HFFc6 (cell line): ENCODE data around the gene NPDC1. TPM values are rescaled to one million over a fixed set of nuclear protein-coding genes. Genes with fewer than 3 reads are reported as not detected.

ENCODE experiments used
- DNase-seq: peaks from one replicate; pipeline ENCODE4 v3.0.0-alpha.2; 2018
- H3K27ac Mint-ChIP-seq: 2 replicates; pipeline ENCODE4 v1.8.0; 2020; ENCODE audit warnings: mild to moderate bottlenecking, mixed read lengths
- H3K27me3 Mint-ChIP-seq: 2 replicates; pipeline ENCODE4 v1.8.0; 2021; ENCODE audit warnings: mild to moderate bottlenecking, moderate library complexity, mixed read lengths; ENCODE audit not compliant: insufficient read depth
- H3K36me3 Mint-ChIP-seq: 2 replicates; pipeline ENCODE4 v1.8.0; 2021; ENCODE audit warnings: low read depth, mixed read lengths
- H3K4me1 Mint-ChIP-seq: 2 replicates; pipeline ENCODE4 v1.8.0; 2020; ENCODE audit warnings: low read depth, mixed read lengths
- H3K4me3 Mint-ChIP-seq: 2 replicates; pipeline ENCODE4 v1.8.0; 2020; ENCODE audit warnings: mild to moderate bottlenecking, moderate library complexity, mixed read lengths
- H3K9me3 Mint-ChIP-seq: 2 replicates; pipeline ENCODE4 v1.8.0; 2020; ENCODE audit warnings: mild to moderate bottlenecking, mixed read lengths
- CTCF ChIP-seq: fragments of 200-600 bp; sonication (generic); IDR thresholded peaks from 2 replicates; pipeline ENCODE4 v1.5.0; 2021; ENCODE audit warnings: antibody characterized with exemption, mild to moderate bottlenecking
- total RNA-seq, 6 experiments: library from RNA; stranded (reverse); fragmentation: NEBNext Ultra II Directional; extraction: Animal tissue kit (Norgen Biotek cat#: 25700); gene quantifications; 2 replicates in 1 of 6; 3 replicates in 5 of 6; pipeline ENCODE4 v1.2.3, GENCODE V29; 2021

NPDC1 gene
- total RNA-seq, 6 experiments from 2014 or later, result 112 to 197 (median 119) TPM

DNA sequence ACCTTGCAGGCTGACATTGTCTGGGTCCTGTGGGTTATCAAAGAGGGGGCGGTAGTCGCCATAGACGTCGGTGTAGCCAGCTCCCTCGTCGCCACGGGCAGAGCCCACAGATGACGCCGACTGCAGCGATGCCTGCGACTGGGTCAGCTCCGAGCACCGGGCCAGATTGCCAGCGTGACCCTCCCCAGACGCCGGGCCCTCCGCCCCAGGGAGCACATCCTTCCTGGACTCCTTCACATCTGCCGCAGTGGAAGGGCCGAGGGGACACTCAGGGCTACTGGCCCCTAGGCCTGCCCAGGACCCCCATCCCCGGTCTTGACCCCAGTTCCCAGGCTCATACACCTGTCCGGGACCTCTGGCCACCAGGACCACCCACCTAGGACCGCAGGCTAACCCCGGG, 31.8 kb downstream of the NPDC1 start:
- H3K36me3 Mint-ChIP-seq, result peaks cover 14% of the 10 kb centered on the region
- H3K4me3 Mint-ChIP-seq, result no peak overlapping the region
- no peak for TF ChIP-seq CTCF
- no peak for DNase-seq
- H3K4me1 Mint-ChIP-seq, result no peaks in the 10 kb centered on the region
- H3K9me3 Mint-ChIP-seq, result no peaks in the 10 kb centered on the region
- H3K27ac Mint-ChIP-seq, result no peak overlapping the region
- no peaks in the 10 kb centered on the region; the same call in 1 of the 2 replicates for H3K27me3 Mint-ChIP-seq

DNA sequence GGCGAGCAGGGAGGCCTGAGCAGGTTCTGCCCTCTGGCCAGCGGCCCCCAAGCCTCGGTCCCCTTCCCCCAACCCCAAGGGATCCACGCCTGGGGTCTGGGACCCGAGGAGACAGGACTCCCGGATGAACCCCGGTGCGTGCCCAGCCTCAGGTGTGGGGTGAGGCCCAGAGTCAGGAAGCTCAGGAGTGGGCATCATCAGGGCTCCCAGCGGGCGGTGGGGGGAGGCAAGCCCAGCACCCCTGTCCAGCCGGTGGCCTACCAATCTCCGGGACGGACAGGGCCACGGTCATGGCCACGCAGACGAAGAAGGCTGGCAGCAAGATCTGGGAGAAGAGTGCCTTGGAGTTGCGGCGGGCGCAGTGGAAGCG, 32.4 kb downstream of the NPDC1 start:
- no peak overlapping the region for H3K27ac Mint-ChIP-seq
- peaks cover 14% of the 10 kb centered on the region for H3K36me3 Mint-ChIP-seq
- H3K4me3 Mint-ChIP-seq, result no peak overlapping the region
- H3K27me3 Mint-ChIP-seq, result no peaks in the 10 kb centered on the region; the same call in 1 of the 2 replicates
- no peaks in the 10 kb centered on the region for H3K9me3 Mint-ChIP-seq
- DNase-seq, result no peak
- no peaks in the 10 kb centered on the region for H3K4me1 Mint-ChIP-seq
- TF ChIP-seq CTCF, result no peak

- H3K9me3 Mint-ChIP-seq, result no peaks in the 10 kb centered on the region
- no peak for TF ChIP-seq CTCF
- no peak overlapping the region for H3K4me3 Mint-ChIP-seq
These were observed 33.0 kb downstream of the NPDC1 start for GRCh38 chr9:137012694-137013570.

GRCh38 chr9:137011907-137012675, 33.9 kb downstream of the NPDC1 start:
- no peak overlapping the region for H3K27ac Mint-ChIP-seq
- H3K4me3 Mint-ChIP-seq, result no peak overlapping the region
- no peaks in the 10 kb centered on the region; the same call in 1 of the 2 replicates for H3K27me3 Mint-ChIP-seq
- no peak for DNase-seq
- H3K36me3 Mint-ChIP-seq, result peaks cover 14% of the 10 kb centered on the region
- H3K9me3 Mint-ChIP-seq, result no peaks in the 10 kb centered on the region
- TF ChIP-seq CTCF, result no peak
- H3K4me1 Mint-ChIP-seq, result no peaks in the 10 kb centered on the region

More at GRCh38 chr9:137012694-137013570, 33.0 kb downstream of the NPDC1 start:
- H3K4me1 Mint-ChIP-seq, result no peaks in the 10 kb centered on the region
- DNase-seq, result no peak
- H3K36me3 Mint-ChIP-seq, result peaks cover 14% of the 10 kb centered on the region
- no peak overlapping the region for H3K27ac Mint-ChIP-seq
- H3K27me3 Mint-ChIP-seq, result no peaks in the 10 kb centered on the region; the same call in 1 of the 2 replicates

DNA sequence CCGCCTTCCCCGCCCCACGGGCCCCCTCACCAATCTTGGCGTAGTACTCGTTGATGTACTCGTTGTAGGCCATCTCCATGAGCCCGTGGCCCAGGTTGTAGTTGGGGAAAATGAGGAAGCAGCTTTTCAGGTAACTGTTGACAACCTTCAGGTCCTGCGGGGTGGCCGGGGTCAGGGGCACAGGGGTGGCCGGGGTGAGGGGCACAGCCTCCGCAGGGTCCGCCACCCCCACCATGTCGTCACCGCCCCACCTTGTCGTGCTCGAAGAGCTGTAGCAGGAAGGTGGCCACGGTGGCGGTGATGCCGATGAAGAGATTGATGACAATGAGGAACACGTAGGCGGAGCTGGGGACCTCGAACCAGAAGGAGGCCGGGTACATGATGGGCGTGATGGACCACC, 34.8 kb downstream of the NPDC1 start:
- no peaks in the 10 kb centered on the region for H3K4me1 Mint-ChIP-seq
- no peak overlapping the region for H3K4me3 Mint-ChIP-seq
- no peak overlapping the region for H3K27ac Mint-ChIP-seq
- H3K9me3 Mint-ChIP-seq, result no peaks in the 10 kb centered on the region
- no peak for TF ChIP-seq CTCF
- H3K36me3 Mint-ChIP-seq, result peaks cover 9% of the 10 kb centered on the region; the same call in 1 of the 2 replicates
- DNase-seq, result no peak
- no peaks in the 10 kb centered on the region for H3K27me3 Mint-ChIP-seq
